ENCODE results near the gene DCAF8L2. TPM values are rescaled to one million over a fixed set of nuclear protein-coding genes. Genes with fewer than 3 reads are reported as not detected.

DCAF8L2 gene
- total and polyA plus RNA-seq, 2 of the 13 experiments (the other 11 are each of a cell fraction or from before 2014, with no cell fraction given) = not detected

- TF ChIP-seq NFYC (CRISPR knock-in tag; IDR thresholded peaks at IDR 0.05) (no peak), TSC22D2 (CRISPR knock-in tag; IDR thresholded peaks at IDR 0.05; ENCODE audit: borderline replicate concordance) (no peak), NBN (conservative IDR thresholded peaks at IDR 0.05) (no peak)
Observed at GRCh38 chrX:27656581-27656980, 66.4 kb downstream of the DCAF8L2 start (continued).

DNA sequence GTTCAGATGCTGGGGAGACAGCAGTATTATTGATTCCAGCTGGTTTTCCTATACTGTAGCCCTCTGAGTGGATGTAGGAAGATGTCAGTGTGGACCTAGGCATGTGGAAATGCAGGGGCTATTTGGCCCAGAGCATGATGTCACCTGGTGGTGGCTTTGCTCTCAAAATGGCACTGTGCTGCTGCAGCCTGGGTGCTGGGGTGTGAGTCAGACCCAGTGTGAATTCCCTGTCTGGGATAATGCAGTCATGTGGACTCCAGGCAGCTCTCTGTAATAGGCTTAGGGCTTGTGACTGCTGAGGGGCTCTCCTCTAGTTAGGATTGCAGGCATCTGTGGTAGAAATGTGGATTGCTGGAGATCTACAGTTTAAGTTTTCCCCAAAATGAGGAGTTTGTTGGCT, 70.7 kb downstream of the DCAF8L2 start:
- CTCF ChIA-PET (ENCODE audit: low intra/inter-chr PET ratio, low total read pairs) = no interaction called here
- intact Hi-C loops (cut with micrococcal nuclease; ENCODE audit: unreplicated experiment) (no loop called here), in situ Hi-C loops (cut with HindIII; ENCODE audit: extremely low pct_ligation_motif_present, low pct_unique_long_range_greater_than_20kb) (no loop called here)
- H3K4me2 ChIP-seq (ENCODE audit: low read depth, low read length) = no peak overlapping the region
- H3K9ac ChIP-seq (ENCODE audit: insufficient read depth, low read depth, low read length) = no peak overlapping the region
- no peak overlapping the region for H3K27ac ChIP-seq (ENCODE audit: extremely low read length, insufficient read depth, low read length)
- no peaks in the 10 kb centered on the region for H3K9me3 ChIP-seq (ENCODE audit: low read length)
- H3K4me1 ChIP-seq (ENCODE audit: insufficient read depth, low read length) = no peaks in the 10 kb centered on the region
- FAIRE-seq = no peak
- no peaks in the 10 kb centered on the region for H3K36me3 ChIP-seq (replicated peaks in 1 of 2; ENCODE audit: control insufficient read depth in 1 of 2, insufficient read depth in 2 of 2, low read length in 2 of 2)
- no TSS peak for BruUV-seq (replicated peaks)
- no peaks in the 10 kb centered on the region for H4K20me1 ChIP-seq (ENCODE audit: insufficient read depth, low read length)
- no peak for DNase-seq (ENCODE audit: low spot score)
- POLR2A ChIA-PET = no interaction called here
- ATAC-seq = no peak
- TF ChIP-seq HDAC6 (IDR thresholded peaks at IDR 0.05; ENCODE audit: low read depth, low read length) (no peak), MNT (IDR thresholded peaks at IDR 0.05) (no peak), ARID3A (IDR thresholded peaks at IDR 0.05; ENCODE audit: low read depth, low read length) (no peak), TCF7 (IDR thresholded peaks at IDR 0.05; ENCODE audit: low read depth) (no peak), ZNF512B (CRISPR knock-in tag; IDR thresholded peaks at IDR 0.05; ENCODE audit: borderline replicate concordance) (no peak), CAMTA2 (CRISPR knock-in tag; IDR thresholded peaks at IDR 0.05; ENCODE audit: borderline replicate concordance) (no peak), JUN (CRISPR knock-in tag; IDR thresholded peaks at IDR 0.05) (no peak), CBX5 (CRISPR knock-in tag; IDR thresholded peaks at IDR 0.05; ENCODE audit: borderline replicate concordance) (no peak)
- no peaks in the 10 kb centered on the region for H3K79me2 ChIP-seq (ENCODE audit: insufficient read depth, low read length)
- H3K27me3 ChIP-seq (ENCODE audit: control insufficient read depth in 1 of 2, insufficient read depth in 2 of 2, low read length in 2 of 2) = no peaks in the 10 kb centered on the region
- H2AFZ ChIP-seq (ENCODE audit: low read length) = no peak overlapping the region
- no peak overlapping the region for H3K4me3 ChIP-seq (replicated peaks in 1 of 3; ENCODE audit: insufficient read depth in 1 of 3, low read depth in 2 of 3, low read length in 3 of 3)

Data from HepG2 (cell line).